Caco-2 (cell line): ENCODE data around the gene GALNT14. TPM values are rescaled to one million over a fixed set of nuclear protein-coding genes. Genes with fewer than 3 reads are reported as not detected.

Experiments used
- BruUV-seq: library from RNA; stranded (reverse); fragments of 400-500 nt; replicated peaks from 2 replicates; lab custom pipeline; 2021; lab: Mats Ljungman, UMichigan
- CTCF ChIA-PET: fragments of 300-600 bp; sonication (Branson Sonifier 250); formaldehyde crosslinking; loops from one replicate; lab custom pipeline; 2022; ENCODE audit warnings: antibody characterized with exemption; lab: Charles Lee
- POLR2A ChIA-PET: fragments of 300-600 bp; sonication (Branson Sonifier 250); formaldehyde crosslinking; loops from one replicate; lab custom pipeline; 2022; ENCODE audit warnings: antibody characterized with exemption; lab: Charles Lee
- DNase-seq, 2 experiments: peaks; one replicate each; pipeline versions ENCODE4 v3.0.0 to v3.0.0-alpha.2; 2020 to 2022
- H3K27me3 ChIP-seq: replicated peaks from 2 replicates; pipeline ENCODE4 v1.6.0; 2011; ENCODE audit warnings: low read length; ENCODE audit not compliant: control insufficient read depth, insufficient read depth
- H3K36me3 ChIP-seq: 2 replicates; pipeline ENCODE4 v1.5.1; 2011; ENCODE audit warnings: low read length; ENCODE audit not compliant: control insufficient read depth, insufficient read depth
- H3K4me1 ChIP-seq: fragments of 250-450 bp; sonication (Bioruptor Pico); 2 replicates; pipeline ENCODE4 v1.5.1; 2020; ENCODE audit warnings: mild to moderate bottlenecking
- H3K4me3 ChIP-seq: 2 replicates; pipeline ENCODE4 v1.5.1; 2011; ENCODE audit warnings: low read depth, mild to moderate bottlenecking, control low read depth, low read length
- H3K9me3 ChIP-seq: fragments of 250-450 bp; sonication (Bioruptor Pico); 2 replicates; pipeline ENCODE4 v1.5.1; 2020; ENCODE audit warnings: mild to moderate bottlenecking, moderate library complexity
- H3K27ac Mint-ChIP-seq: one replicate; pipeline ENCODE4 v1.8.0; 2022; ENCODE audit warnings: mixed read lengths; ENCODE audit not compliant: unreplicated experiment
- H3K27me3 Mint-ChIP-seq: one replicate; pipeline ENCODE4 v1.8.0; 2022; ENCODE audit warnings: mixed read lengths; ENCODE audit not compliant: insufficient read depth, unreplicated experiment
- H3K36me3 Mint-ChIP-seq: one replicate; pipeline ENCODE4 v1.8.0; 2022; ENCODE audit warnings: mild to moderate bottlenecking, mixed read lengths; ENCODE audit not compliant: insufficient read depth, unreplicated experiment
- H3K4me1 Mint-ChIP-seq: one replicate; pipeline ENCODE4 v1.8.0; 2022; ENCODE audit warnings: low read depth, mixed read lengths; ENCODE audit not compliant: unreplicated experiment
- H3K4me3 Mint-ChIP-seq: one replicate; pipeline ENCODE4 v1.8.0; 2022; ENCODE audit warnings: mild to moderate bottlenecking, moderate library complexity, mixed read lengths; ENCODE audit not compliant: unreplicated experiment
- H3K9me3 Mint-ChIP-seq: one replicate; pipeline ENCODE4 v1.8.0; 2022; ENCODE audit warnings: mixed read lengths; ENCODE audit not compliant: unreplicated experiment
- intact Hi-C: fragments of 100-400 bp; cut with micrococcal nuclease; formaldehyde crosslinking; loops from one replicate; pipeline ENCODE4 v1.10.0; 2022; ENCODE audit not compliant: unreplicated experiment
- total RNA-seq: library from RNA; stranded (reverse); gene quantifications from 2 replicates; pipeline ENCODE4 v1.2.3, GENCODE V29; 2022
- TF ChIP-seq, protein P1 (sequence below), 2 experiments: fragments of 200-600 bp in 1 of 2; IDR thresholded peaks; 1 replicate in 1 of 2; 2 replicates in 1 of 2; pipeline versions ENCODE4 v1.5.1 to v1.8.0; 2011 to 2022; ENCODE audit warnings: antibody characterized with exemption in 1 of 2, control low read depth in 1 of 2, inconsistent platforms in 1 of 2, low read depth in 1 of 2, low read length in 1 of 2, mild to moderate bottlenecking in 1 of 2, moderate library complexity in 1 of 2; ENCODE audit not compliant: insufficient read depth in 1 of 2, severe bottlenecking in 1 of 2, unreplicated experiment in 1 of 2

Gene GALNT14
- total RNA-seq, 1 experiment from 2014 or later, result not detected

DNA sequence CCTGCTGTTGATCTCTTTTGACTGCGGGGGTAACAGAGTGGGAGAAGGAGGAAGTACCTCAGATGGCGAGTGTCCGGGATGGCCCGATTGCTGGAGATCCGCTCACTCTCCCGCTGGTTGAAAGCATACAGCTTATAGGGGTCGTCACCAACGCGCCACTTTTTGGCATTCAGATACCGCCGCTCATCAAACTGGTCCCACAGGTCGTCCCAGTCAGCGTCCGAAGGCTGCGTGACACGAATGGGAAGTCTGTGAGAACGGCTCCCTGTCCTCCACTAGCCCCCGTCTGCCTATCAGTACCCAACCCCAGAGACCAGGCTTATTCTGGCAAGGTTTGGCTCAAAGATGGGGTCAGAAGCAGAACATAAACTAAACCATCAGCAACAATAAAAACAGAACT lies 145.5 kb downstream of the GALNT14 start:
- H3K4me3 ChIP-seq, result no peak overlapping the region
- Mint-ChIP-seq H3K27ac (no peak overlapping the region), H3K4me1 (no peaks in the 10 kb centered on the region), H3K4me3 (no peak overlapping the region), H3K9me3 (no peaks in the 10 kb centered on the region), H3K27me3 (peaks cover 8% of the 10 kb centered on the region), H3K36me3 (no peaks in the 10 kb centered on the region)
- H3K9me3 ChIP-seq, result no peaks in the 10 kb centered on the region
- CTCF ChIA-PET, result no interaction called here
- BruUV-seq, result no TSS peak
- no peaks in the 10 kb centered on the region for H3K36me3 ChIP-seq
- no peaks in the 10 kb centered on the region for H3K4me1 ChIP-seq
- no peak for DNase-seq
- POLR2A ChIA-PET, result no interaction called here
- TF ChIP-seq, protein P1, sequence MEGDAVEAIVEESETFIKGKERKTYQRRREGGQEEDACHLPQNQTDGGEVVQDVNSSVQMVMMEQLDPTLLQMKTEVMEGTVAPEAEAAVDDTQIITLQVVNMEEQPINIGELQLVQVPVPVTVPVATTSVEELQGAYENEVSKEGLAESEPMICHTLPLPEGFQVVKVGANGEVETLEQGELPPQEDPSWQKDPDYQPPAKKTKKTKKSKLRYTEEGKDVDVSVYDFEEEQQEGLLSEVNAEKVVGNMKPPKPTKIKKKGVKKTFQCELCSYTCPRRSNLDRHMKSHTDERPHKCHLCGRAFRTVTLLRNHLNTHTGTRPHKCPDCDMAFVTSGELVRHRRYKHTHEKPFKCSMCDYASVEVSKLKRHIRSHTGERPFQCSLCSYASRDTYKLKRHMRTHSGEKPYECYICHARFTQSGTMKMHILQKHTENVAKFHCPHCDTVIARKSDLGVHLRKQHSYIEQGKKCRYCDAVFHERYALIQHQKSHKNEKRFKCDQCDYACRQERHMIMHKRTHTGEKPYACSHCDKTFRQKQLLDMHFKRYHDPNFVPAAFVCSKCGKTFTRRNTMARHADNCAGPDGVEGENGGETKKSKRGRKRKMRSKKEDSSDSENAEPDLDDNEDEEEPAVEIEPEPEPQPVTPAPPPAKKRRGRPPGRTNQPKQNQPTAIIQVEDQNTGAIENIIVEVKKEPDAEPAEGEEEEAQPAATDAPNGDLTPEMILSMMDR (IDR thresholded peaks at IDR 0.05; ENCODE audit: insufficient read depth in 1 of 2, low read depth in 1 of 2, low read length in 1 of 2, severe bottlenecking in 1 of 2, unreplicated experiment in 1 of 2), result no peak
- intact Hi-C loops, result no loop called here
- no peaks in the 10 kb centered on the region for H3K27me3 ChIP-seq

DNA sequence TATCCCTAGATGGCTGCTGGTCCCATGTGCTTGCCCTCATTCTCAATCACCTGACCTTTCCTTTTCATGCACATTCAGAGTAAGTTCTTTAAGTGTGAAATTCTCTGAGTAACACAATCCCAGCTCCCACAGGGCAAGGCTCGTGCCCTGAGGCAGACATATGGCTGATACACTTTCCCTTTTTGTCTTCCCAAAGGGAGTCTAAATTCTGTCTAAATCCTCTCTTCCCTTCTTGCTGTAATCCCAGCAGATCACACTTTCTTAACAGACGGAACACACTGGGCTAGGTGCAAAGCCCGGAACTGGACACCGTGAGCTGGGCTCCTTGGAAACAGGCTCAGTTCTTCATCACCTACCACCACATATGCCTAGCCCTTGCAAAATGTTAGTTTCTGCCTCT lies 147.6 kb downstream of the GALNT14 start:
- no TSS peak for BruUV-seq
- intact Hi-C loops, result no loop called here
- H3K4me3 ChIP-seq, result no peak overlapping the region
- no peak for DNase-seq
- H3K27ac Mint-ChIP-seq, result no peak overlapping the region
- TF ChIP-seq, protein P1 (IDR thresholded peaks at IDR 0.05; ENCODE audit: insufficient read depth in 1 of 2, low read depth in 1 of 2, low read length in 1 of 2, severe bottlenecking in 1 of 2, unreplicated experiment in 1 of 2), result no peak
- ChIA-PET POLR2A (no interaction called here), CTCF (no interaction called here)
- no peaks in the 10 kb centered on the region for H3K36me3 Mint-ChIP-seq
- peaks cover 6% of the 10 kb centered on the region for H3K27me3 Mint-ChIP-seq
- no peak overlapping the region for H3K4me3 Mint-ChIP-seq
- no peaks in the 10 kb centered on the region for H3K27me3 ChIP-seq
- H3K4me1 ChIP-seq, result no peaks in the 10 kb centered on the region
- no peaks in the 10 kb centered on the region for H3K9me3 ChIP-seq
- no peaks in the 10 kb centered on the region for H3K4me1 Mint-ChIP-seq
- no peaks in the 10 kb centered on the region for H3K9me3 Mint-ChIP-seq
- H3K36me3 ChIP-seq, result no peaks in the 10 kb centered on the region

DNA sequence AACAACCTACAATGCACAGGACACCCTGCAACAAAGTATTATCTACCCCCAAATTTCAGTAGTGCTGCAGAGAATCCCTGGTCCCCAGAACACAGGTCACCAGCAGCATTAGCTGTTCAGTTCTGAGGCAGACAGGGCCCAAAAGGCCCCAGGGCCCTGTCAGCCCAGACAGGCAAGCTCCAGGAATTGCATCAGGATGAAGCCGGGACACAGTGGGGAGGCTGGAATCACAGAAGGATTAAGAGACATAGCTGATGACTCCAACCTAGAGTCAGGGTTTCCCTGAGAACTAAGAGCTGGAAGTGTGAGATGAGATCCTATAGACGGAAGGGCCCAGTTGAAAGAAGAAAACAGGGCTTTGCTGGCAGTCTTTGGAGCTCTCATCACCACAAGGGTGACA lies 148.1 kb downstream of the GALNT14 start:
- no peaks in the 10 kb centered on the region for H3K36me3 Mint-ChIP-seq
- H3K27ac Mint-ChIP-seq, result no peak overlapping the region
- TF ChIP-seq, protein P1 (IDR thresholded peaks at IDR 0.05; ENCODE audit: insufficient read depth in 1 of 2, low read depth in 1 of 2, low read length in 1 of 2, severe bottlenecking in 1 of 2, unreplicated experiment in 1 of 2), result no peak
- no peaks in the 10 kb centered on the region for H3K4me1 Mint-ChIP-seq
- H3K9me3 ChIP-seq, result no peaks in the 10 kb centered on the region
- no TSS peak for BruUV-seq
- H3K36me3 ChIP-seq, result no peaks in the 10 kb centered on the region
- no peaks in the 10 kb centered on the region for H3K4me1 ChIP-seq
- no peak for DNase-seq
- no peaks in the 10 kb centered on the region for H3K27me3 ChIP-seq
- no peaks in the 10 kb centered on the region for H3K9me3 Mint-ChIP-seq
- H3K4me3 Mint-ChIP-seq, result no peak overlapping the region
- intact Hi-C loops, result no loop called here
- no peak overlapping the region for H3K4me3 ChIP-seq
- CTCF ChIA-PET, result no interaction called here
- POLR2A ChIA-PET, result no interaction called here
- H3K27me3 Mint-ChIP-seq, result peaks cover 6% of the 10 kb centered on the region
